ENCODE results near the gene SAMD15.
"Not testable (repeated sequence)": the region's sequence is repeated elsewhere in the genome, so short reads cannot be mapped to it uniquely, and the experiment has no call there.

SAMD15 gene

GRCh38 chr14:77376771-77377501 lies at the start of gene SAMD15, which contains the start of gene TMED8:
SAMD15 (plus strand) TSS chr14:77377379; CDS start chr14:77377419, 40 bp downstream.
TMED8 (minus strand) TSS chr14:77377094; CDS start chr14:77377053, 41 bp downstream.
- peak; percentile 81 for DNase-seq (ENCODE audit: low read depth)

- no peak for DNase-seq (ENCODE audit: low read depth)
These were observed 47.3 kb upstream of the SAMD15 start for GRCh38 chr14:77329872-77330271.

GRCh38 chr14:77335576-77335975 lies 41.6 kb upstream of the SAMD15 start:
- no peak for DNase-seq (ENCODE audit: low read depth)

DNA sequence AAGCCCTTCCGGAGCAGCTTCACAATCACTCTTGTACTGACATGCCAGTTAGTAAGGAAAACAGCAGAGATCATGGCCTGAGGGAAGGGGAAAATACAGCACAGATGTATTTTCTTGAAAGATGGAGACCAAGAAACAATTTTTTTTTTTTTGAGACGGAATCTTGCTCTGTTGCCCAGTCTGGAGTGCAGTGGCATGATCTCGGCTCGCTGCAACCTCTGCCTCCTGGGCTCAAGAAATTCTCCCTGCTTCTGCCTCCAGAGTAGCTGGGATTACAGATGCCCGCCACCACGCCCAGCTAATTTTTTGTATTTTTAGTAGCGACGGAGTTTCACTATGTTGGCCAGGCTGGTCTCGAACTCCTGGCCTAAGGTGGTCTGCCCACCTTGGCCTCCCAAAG lies 39.9 kb upstream of the SAMD15 start:
- not testable (repeated sequence) for DNase-seq (ENCODE audit: low read depth)

DNA sequence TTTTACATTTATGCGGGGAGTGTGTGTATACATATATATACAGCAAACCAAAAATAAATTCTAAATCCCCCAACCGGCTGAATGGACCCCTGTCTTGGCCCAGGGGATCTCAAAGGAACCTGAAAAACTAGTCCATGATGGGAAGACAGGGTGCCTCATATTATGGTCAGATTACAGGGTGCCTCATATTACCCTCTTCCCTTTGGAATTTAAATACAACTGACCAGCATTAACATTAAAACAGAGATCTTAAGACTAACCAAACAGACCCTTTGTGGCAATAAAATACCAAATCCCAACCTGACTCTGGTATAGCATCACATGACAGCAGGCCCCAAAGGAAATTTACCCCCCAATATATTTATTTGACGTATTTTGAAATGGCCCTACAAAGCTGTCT lies 39.3 kb upstream of the SAMD15 start:
- no peak for DNase-seq (ENCODE audit: low read depth)

DNA sequence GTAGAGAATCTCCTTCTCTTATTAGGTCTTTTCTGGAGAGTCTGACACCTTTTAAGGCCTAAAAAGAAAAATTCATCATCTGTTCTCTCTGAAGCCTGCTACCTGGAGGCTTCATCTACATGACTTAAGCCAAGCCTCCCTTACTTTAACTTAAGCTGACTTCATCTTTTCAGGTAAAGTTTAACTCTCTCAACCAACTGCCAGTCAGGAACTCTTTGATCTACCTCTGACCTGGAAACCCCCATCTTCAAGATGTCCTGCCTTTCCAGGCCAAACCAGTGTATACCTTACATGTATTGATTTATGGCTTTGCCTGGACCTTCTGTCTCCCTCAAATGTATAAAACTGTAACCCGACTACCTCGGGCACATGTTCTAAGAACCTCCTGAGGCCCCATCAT lies 38.9 kb upstream of the SAMD15 start:
- DNase-seq (ENCODE audit: low read depth) = no peak

DNA sequence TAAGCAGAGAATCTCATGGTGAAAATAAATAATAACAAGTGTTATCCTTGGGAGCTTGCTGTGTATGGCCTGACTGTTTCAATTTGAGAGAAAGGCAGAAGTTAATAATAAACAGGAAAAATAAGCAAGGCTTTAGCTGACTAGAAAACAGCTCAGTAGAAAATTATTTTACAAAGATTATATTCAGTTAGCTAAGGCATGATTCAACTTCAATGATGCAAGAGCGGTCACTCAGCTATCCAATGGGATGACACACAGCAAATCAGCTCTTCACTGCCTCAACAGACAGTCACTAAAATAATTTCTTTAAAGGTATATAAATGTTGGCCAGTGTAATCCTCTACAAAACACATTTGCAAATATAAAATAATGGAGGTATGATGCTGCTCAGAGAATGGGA lies 37.8 kb upstream of the SAMD15 start:
- DNase-seq (ENCODE audit: low read depth) = no peak

GRCh38 chr14:77340389-77340788 lies 36.8 kb upstream of the SAMD15 start:
- no peak for DNase-seq (ENCODE audit: low read depth)

- no peak for DNase-seq (ENCODE audit: low read depth)
These were observed 34.3 kb upstream of the SAMD15 start for GRCh38 chr14:77342726-77343397.

- DNase-seq (ENCODE audit: low read depth) = no peak
These were observed 33.5 kb upstream of the SAMD15 start for GRCh38 chr14:77343662-77344061.

GRCh38 chr14:77344377-77344996 lies 32.7 kb upstream of the SAMD15 start:
- no peak for DNase-seq (ENCODE audit: low read depth)

DNA sequence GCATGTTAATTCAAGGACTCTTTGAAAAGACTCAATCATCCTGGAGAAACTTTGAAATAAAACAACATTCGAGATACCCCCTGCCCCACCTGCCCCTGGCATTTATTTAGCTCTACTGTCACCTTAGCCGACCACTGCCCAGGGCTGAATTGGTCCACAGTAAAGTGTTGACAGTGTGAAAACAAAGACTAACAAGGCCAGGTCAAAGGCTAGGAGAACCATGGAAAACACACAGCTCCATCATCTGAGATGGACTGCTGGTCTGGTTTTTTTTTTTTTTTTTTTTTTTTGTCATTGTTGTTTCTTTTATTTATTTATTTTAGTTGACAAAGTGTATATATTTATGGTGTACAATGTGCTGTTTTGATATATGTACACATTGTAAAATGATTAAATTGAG lies 30.7 kb upstream of the SAMD15 start:
- DNase-seq (ENCODE audit: low read depth) = no peak

- DNase-seq (ENCODE audit: low read depth) = no peak
These were observed 29.4 kb upstream of the SAMD15 start for GRCh38 chr14:77347751-77348150.

- DNase-seq (ENCODE audit: low read depth) = no peak
These were observed 23.6 kb upstream of the SAMD15 start for GRCh38 chr14:77353469-77354141.

- no peak for DNase-seq (ENCODE audit: low read depth)
These were observed 21.4 kb upstream of the SAMD15 start for GRCh38 chr14:77355811-77356210.

DNA sequence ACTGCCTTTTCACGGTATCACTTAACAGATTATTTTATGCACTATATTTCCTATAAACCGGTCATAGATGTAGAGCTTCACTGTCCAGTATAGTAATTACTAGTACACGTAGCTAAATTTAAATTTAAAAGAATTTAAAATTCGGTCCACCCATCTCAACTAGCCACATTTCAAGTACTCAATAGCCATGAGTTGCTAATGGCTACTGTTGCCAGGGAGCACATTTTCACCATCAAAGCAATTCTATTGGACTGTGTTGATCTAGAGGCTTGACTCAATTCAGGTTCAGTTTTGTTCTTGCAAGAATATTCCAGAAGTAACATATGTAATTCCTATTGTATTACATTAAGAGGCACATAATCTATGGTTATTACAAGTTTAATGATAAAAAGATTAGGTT lies 20.3 kb upstream of the SAMD15 start:
- DNase-seq (ENCODE audit: low read depth) = no peak

DNA sequence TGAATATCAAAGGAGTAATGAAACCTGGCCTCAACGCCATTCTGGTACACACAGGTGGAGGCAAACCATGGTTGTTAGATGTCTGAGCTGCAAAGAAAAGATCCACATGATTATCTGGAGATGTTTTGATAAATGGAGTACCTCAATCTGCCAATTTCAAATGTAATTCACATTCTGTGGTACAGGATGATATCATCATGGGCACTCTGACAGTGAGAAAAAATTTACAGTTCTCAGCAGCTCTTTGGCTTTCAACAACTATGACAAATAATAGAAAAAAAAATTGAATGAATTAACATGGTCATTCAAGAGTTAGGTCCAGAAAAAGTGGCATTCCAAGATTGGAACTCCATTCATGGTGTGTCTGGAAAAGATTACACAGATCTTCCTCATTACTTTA lies 17.6 kb upstream of the SAMD15 start:
- no peak for DNase-seq (ENCODE audit: low read depth)

DNA sequence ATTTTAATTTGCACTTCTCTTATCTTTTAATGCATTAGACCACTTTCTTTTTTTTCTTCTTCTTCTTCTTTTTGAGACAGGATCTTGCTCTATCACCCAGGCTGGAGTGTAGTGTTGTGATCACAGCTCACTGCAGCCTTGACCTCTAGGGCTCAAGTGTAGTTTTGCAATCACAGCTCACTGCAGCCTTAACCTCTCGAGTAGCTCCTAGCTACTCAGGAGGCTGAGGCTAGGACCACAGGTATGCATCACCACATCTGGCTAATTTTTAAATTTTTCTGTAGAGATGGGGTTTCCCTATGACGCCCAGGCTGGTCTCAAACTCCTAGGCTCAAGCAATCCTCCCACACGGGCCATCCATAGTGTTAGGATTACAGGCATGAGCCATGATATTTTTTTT lies 13.0 kb upstream of the SAMD15 start:
- no peak for DNase-seq (ENCODE audit: low read depth)

DNA sequence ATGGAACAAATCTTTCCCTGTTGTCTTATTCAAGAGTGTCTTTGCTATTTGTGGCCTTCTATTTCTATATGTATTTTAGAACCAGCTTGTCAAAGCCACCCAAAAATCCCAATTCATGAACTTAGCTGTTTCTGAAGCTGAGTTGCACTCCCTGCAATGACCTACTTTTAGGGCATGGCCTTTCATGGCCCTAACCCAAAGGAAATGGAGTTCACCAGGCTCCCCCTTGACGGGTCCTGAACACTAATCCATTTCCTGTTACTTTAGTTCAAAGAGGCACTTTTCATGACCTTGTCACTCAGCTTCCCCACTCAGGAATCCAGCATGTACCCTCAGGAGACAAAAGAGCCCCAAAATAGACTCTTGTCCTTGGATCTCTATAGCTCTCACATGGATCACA lies 7.9 kb upstream of the SAMD15 start:
- DNase-seq (ENCODE audit: low read depth) = no peak

- no peak for DNase-seq (ENCODE audit: low read depth)
These were observed 4.8 kb upstream of the SAMD15 start for GRCh38 chr14:77372304-77372841.

GRCh38 chr14:77375164-77375950 lies 1.8 kb upstream of the SAMD15 start:
- DNase-seq (ENCODE audit: low read depth) = no peak

Measured in stimulated activated CD8-positive, alpha-beta memory T cell treated with anti-CD3 and anti-CD28 coated beads, Interleukin-4, amount 100 ng/mL, for 24 hours (primary cell).